Body of pancreas (tissue), 4 donors: ENCODE data around the gene DRD4.

Experiments used
- POLR2A ChIP-seq, 3 donors: fragments of 450-650 bp; IDR thresholded peaks; one replicate each; pipeline ENCODE4 v1.6.1; 2016; ENCODE audit warnings: antibody characterized with exemption in 3 of 3, mild to moderate bottlenecking in 2 of 3
- TF ChIP-seq, protein P1 (sequence below), 7 experiments: fragments of 450-650 bp in 4 of 7; fragments of 200-600 bp in 3 of 7; sonication (generic) in 3 of 7; IDR thresholded peaks; one replicate each; pipeline ENCODE4 v1.5.1; 2016 to 2019; ENCODE audit warnings: antibody characterized with exemption in 7 of 7

DNA sequence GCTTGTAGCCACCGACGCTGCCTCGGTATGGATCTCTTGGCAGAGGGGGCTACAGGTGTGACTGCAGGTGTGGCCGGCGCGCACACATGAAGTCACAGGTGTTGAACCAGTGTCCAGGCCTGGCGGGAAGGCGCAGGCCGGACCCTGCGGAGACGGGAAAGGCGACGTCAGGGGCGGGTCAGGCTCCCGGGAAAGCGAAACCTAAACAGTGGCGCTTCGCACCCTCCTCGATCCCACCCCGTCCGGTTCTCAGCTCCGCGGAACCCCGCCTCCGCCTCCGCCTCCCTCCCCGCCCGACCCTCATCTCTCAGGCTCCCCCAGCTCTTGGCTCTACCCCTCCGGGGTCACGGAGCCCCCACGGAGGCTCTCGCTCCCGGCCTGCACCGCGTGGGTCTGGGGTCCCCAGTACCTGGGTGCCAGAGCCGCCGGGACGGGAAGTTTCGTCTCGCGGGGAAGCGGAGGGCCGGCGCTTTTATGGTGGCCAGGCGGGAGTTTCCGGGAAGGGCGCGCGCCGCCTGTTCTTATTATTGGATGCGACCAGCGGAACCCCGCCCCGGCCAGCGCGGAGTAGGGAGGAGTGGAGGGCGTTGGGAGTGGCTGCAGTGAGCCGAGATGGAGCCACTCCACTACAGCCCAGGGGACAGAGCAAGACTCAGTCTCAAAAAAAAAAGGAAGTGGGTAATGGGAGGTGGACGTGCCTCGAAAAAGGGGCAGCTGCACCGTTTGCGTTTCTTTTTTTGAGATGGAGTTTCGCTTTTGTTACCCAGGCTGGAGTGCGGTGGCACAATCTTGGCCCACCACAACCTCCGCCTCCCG is 21.4 kb upstream of the DRD4 start, which contains the start of gene IRF7:
- TF ChIP-seq, protein P1, sequence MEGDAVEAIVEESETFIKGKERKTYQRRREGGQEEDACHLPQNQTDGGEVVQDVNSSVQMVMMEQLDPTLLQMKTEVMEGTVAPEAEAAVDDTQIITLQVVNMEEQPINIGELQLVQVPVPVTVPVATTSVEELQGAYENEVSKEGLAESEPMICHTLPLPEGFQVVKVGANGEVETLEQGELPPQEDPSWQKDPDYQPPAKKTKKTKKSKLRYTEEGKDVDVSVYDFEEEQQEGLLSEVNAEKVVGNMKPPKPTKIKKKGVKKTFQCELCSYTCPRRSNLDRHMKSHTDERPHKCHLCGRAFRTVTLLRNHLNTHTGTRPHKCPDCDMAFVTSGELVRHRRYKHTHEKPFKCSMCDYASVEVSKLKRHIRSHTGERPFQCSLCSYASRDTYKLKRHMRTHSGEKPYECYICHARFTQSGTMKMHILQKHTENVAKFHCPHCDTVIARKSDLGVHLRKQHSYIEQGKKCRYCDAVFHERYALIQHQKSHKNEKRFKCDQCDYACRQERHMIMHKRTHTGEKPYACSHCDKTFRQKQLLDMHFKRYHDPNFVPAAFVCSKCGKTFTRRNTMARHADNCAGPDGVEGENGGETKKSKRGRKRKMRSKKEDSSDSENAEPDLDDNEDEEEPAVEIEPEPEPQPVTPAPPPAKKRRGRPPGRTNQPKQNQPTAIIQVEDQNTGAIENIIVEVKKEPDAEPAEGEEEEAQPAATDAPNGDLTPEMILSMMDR (IDR thresholded peaks at IDR 0.05), result no peak
- TF ChIP-seq POLR2A (IDR thresholded peaks at IDR 0.05), result peak; percentile 72 to 92 (median 86)
